ENCODE data around the gene NDUFS4. TPM values are rescaled to one million over a fixed set of nuclear protein-coding genes. Genes with fewer than 3 reads are reported as not detected.
A peak's percentile ranks its signal among the peaks of the same experiment; 100 is the strongest.

Gene NDUFS4
- total RNA-seq (2021) = 92.9 and 95.9 TPM in 2 replicates
- long read RNA-seq, transcript NDUFS4-201 (5 exons, 675 nt) = major isoform, 15 of 16 reads
- long read RNA-seq, partial matches to known transcripts = 0 of 16 reads
- long read RNA-seq, other reads (novel, unspliced or antisense) = 0 of 16 reads

- peaks cover 11 to 14% of the 10 kb centered on the region in 2 experiments for H3K4me1 Mint-ChIP-seq
These were observed at the start of gene NDUFS4 for GRCh38 chr5:53560506-53561191. Gene NDUFS4 (plus strand): TSS chr5:53560639. CDS start chr5:53560663, 24 bp downstream.

More at GRCh38 chr5:53560506-53561191, at the start of gene NDUFS4:
- H3K9ac ChIP-seq (ENCODE audit: extremely low read depth, insufficient read length, low read length) = peak within 1 kb of the TSS; percentile 85
- H3K4me3 Mint-ChIP-seq = peak within 1 kb of the TSS; percentile 97 to 100
- H3K79me2 ChIP-seq (ENCODE audit: insufficient read depth, low read length) = peaks cover 5% of the 10 kb centered on the region; the same call in 1 of the 2 replicates
- no peak within 1 kb of the TSS for H2AK5ac ChIP-seq (ENCODE audit: insufficient read length, low read length)
- H3K56ac ChIP-seq (ENCODE audit: insufficient read length, low read depth, low read length) = no peak within 1 kb of the TSS
- no peak within 1 kb of the TSS for H2BK15ac ChIP-seq (ENCODE audit: low read depth, low read length)
- H2BK5ac ChIP-seq (ENCODE audit: insufficient read length, low read length) = no peak within 1 kb of the TSS
- H3K27me3 ChIP-seq (ENCODE audit: insufficient read depth, low read length) = no peaks in the 10 kb centered on the region
- no peak within 1 kb of the TSS for H3K23ac ChIP-seq (ENCODE audit: insufficient read length, low read depth, low read length)
- peak within 1 kb of the TSS; percentile 82; the same call in 1 of the 2 replicates for H3K14ac ChIP-seq (ENCODE audit: insufficient read depth, low read length)
- peaks cover 12 to 14% of the 10 kb centered on the region in 2 experiments for H3K9me3 Mint-ChIP-seq
- WGBS (ENCODE audit: extremely low coverage, insufficient read length, low lambda C conversion rate) = no CpG with 5 or more reads among the region's 30 CpGs
- H2AFZ ChIP-seq (ENCODE audit: low read length) = peak within 1 kb of the TSS; percentile 99
- DNase-seq = peak; percentile 81
- no peak within 1 kb of the TSS for H3K27ac ChIP-seq (ENCODE audit: insufficient read length, low read depth, low read length)
- no peak within 1 kb of the TSS for H2BK12ac ChIP-seq (ENCODE audit: insufficient read length, low read depth, low read length)
- H4K8ac ChIP-seq (replicated peaks; ENCODE audit: insufficient read length, low read depth, low read length) = no peak within 1 kb of the TSS
- H3K27me3 Mint-ChIP-seq (ENCODE audit: low read depth) = no peaks in the 10 kb centered on the region
- H3K36me3 Mint-ChIP-seq (ENCODE audit: insufficient read depth in 1 of 3, low read depth in 3 of 3) = peaks cover 8 to 23% (median 11%) of the 10 kb centered on the region in 3 experiments
- H3K4me1 ChIP-seq (ENCODE audit: insufficient read depth, low read length) = no peaks in the 10 kb centered on the region
- no peak within 1 kb of the TSS for H3T11ph ChIP-seq (ENCODE audit: low read length)
- H4K20me1 ChIP-seq (ENCODE audit: control insufficient read depth, insufficient read depth, insufficient read length) = no peaks in the 10 kb centered on the region
- no peak within 1 kb of the TSS for H2BK120ac ChIP-seq (ENCODE audit: low read depth, low read length, poor library complexity, severe bottlenecking)
- no peak within 1 kb of the TSS for H2BK20ac ChIP-seq (ENCODE audit: low read depth, low read length, poor library complexity, severe bottlenecking)
- no peak for TF ChIP-seq CTCF (conservative IDR thresholded peaks at IDR 0.05)
- H4K5ac ChIP-seq (ENCODE audit: insufficient read length, low read depth, low read length) = no peak within 1 kb of the TSS
- H3K18ac ChIP-seq (ENCODE audit: insufficient read length, low read depth, low read length) = no peak within 1 kb of the TSS
- H3K4me2 ChIP-seq (ENCODE audit: insufficient read depth, insufficient read length, low read length) = peak within 1 kb of the TSS; percentile 37
- no peak within 1 kb of the TSS for H4K91ac ChIP-seq (ENCODE audit: insufficient read length, low read depth, low read length)
- H3K4ac ChIP-seq (ENCODE audit: low read depth, low read length) = no peak within 1 kb of the TSS
- H3K23me2 ChIP-seq (ENCODE audit: insufficient read length, low read depth, low read length, poor library complexity, severe bottlenecking) = no peaks in the 10 kb centered on the region
- H3K27ac Mint-ChIP-seq = peak within 1 kb of the TSS; percentile 96 to 99 (median 98)
- no peaks in the 10 kb centered on the region for H3K9me3 ChIP-seq (ENCODE audit: control insufficient read depth, low read depth, low read length)
- H3K79me1 ChIP-seq (ENCODE audit: insufficient read depth, low read depth, low read length, poor library complexity, severe bottlenecking) = peaks cover 9% of the 10 kb centered on the region
